ENCODE measurements around the gene FTSJ3.

FTSJ3 gene

DNA sequence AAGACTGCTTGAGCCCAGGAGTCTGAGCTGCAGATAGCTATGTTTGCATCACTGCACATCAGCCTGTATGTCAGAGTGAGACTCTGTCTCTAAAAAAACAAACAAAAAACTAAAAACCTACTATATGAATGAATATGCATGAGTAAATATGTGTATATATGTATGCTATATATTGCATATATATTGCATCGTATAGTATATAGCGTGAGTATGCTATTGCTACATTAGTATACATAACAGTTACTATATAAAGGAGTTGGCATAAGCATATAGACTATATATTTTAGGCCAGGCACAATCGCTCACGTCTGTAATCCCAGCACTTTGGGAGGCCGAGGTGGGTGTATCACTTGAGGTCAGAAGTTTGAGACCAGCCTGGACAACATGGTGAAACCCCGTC, 37.4 kb downstream of the FTSJ3 start:
- DNase-seq (ENCODE audit: low read depth, low spot score): no peak

- no peak for DNase-seq (ENCODE audit: low read depth, low spot score)
These were observed 40.3 kb downstream of the FTSJ3 start for GRCh38 chr17:63786971-63787711.

- DNase-seq (ENCODE audit: low read depth, low spot score): no peak
These were observed 41.3 kb downstream of the FTSJ3 start for GRCh38 chr17:63786117-63786516.

- DNase-seq (ENCODE audit: low read depth, low spot score): no peak
These were observed 41.9 kb downstream of the FTSJ3 start for GRCh38 chr17:63785556-63785955.

- DNase-seq (ENCODE audit: low read depth, low spot score): no peak
These were observed 43.9 kb downstream of the FTSJ3 start for GRCh38 chr17:63783522-63783921.

DNA sequence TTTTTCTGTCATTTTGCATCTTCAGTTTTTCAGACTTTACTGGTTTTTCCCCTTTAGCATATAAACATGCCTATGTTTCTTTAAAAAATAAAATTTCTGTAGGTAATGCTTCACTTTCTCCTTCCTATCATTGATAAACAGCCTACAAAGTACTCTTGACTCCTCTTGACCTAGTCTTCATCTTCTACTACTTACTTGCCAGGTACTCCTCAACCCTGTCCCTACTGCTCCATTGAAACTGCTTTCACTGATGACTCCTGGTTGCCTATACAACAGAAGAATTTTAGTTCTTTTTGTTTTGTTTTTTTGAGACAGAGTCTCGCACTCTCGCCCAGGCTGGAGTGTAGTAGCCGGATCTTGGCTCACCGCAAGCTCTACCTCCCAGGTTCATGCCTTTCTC, 46.5 kb downstream of the FTSJ3 start:
- no peak for DNase-seq (ENCODE audit: low read depth, low spot score)

DNA sequence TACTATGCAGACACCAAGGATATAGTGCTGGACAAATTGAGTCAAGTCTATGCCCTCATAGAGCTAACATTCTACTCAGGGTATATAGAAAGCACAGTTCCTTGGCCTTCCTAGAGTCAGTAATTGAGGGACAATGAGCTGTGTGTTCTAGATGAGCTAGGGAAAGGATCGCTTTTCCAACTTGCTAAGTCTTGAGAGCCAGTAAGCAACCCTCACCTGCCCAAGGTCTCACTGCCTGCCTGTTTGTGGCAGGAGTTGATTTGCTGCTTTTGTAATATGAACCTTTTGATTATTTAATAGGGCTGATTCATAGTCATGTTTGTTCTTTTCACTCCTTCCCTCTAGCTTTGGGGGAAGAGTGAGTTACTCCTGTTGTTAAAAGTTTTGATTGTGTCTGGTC, 47.0 kb downstream of the FTSJ3 start:
- DNase-seq (ENCODE audit: low read depth, low spot score): no peak

DNA sequence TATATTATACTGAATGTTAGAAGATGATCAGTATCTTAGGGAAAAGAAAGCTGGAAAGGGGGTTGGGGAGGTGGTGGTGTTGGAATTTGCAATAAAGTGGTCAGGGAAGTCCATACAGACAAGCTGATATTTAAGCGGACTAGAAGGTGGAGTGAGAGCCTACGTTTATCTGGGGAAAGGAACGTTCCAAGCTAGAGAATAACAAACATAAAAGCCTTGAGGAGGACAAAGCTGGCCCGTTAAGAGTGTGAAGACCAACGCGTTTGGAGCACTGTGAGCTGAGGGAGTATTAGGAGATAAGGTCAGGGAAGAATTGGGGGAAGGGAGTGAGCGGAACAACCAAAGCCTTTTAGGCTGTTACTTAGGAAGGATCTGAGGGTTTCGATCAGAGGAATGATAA, 52.0 kb downstream of the FTSJ3 start:
- no peak for DNase-seq (ENCODE audit: low read depth, low spot score)

- DNase-seq (ENCODE audit: low read depth, low spot score): no peak
These were observed 52.5 kb downstream of the FTSJ3 start for GRCh38 chr17:63774969-63775265.

GRCh38 chr17:63774141-63774968, 53.1 kb downstream of the FTSJ3 start, which contains the start of gene DDX42:
Gene DDX42, plus strand, starts transcription at chr17:63774170. Its CDS starts 12,880 bp downstream, at chr17:63787050.
- DNase-seq (ENCODE audit: low read depth, low spot score): no peak

DNA sequence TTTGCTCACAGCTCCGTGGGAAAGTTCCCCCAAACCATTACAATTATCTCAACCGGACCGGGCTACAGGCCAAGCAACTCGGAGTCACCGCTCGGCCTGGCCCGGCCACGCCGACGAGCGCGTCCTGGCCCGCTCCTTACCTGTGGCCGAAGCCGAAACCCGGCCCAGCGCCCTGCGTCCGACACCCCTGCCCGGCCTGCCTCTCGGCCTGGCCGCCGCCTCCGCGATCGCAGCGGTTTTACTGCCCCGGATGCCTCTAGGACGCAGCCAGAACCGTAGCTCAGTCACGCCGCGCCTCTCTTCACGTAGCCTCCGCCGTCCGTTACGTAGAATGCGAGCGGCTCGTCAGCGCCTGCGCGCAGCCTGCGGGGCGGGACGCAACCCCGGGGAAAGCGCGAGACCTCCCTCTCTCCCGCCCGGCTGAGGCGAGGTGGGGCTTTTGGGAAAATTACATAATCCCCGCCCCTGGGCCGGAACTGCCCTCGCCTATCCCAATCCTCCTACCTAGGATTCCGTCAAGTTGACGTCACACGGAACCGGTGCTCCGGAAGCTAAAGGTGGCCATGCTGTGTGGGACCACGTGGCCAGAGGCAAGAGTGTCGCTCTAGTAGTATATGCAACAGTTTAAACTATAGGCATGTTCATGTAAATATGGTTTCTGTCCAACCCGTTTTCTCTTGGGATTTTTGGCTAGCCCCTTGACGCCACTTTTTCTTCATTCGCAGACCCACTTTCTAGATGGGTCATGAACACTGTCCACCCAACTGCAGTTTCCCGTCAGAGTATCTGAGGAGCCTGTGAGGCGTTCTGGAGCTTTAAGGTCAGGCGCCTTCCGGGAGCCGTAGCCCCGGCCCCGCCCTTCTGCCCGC, 54.0 kb downstream of the FTSJ3 start, which contains the start of gene CCDC47:
Gene CCDC47, minus strand, starts transcription at position 326 of the 869 bp plus-strand sequence. CDS start 7,422 bp downstream, outside the sequence.
- DNase-seq (ENCODE audit: low read depth, low spot score): peak; percentile 98

- no peak for DNase-seq (ENCODE audit: low read depth, low spot score)
These were observed 54.6 kb downstream of the FTSJ3 start for GRCh38 chr17:63772801-63773271.
